Peyer's patch (tissue), 4 donors: Measurements from ENCODE around the gene ANGPTL2. TPM values are rescaled to one million over a fixed set of nuclear protein-coding genes. Genes with fewer than 3 reads are reported as not detected.
A peak's percentile ranks its signal among the peaks of the same experiment; 100 is the strongest.

Source experiments
- DNase-seq, 3 donors: peaks; one replicate each; pipeline ENCODE4 v3.0.0-alpha.2; 2017 to 2019
- H3K27ac ChIP-seq, 4 donors: fragments of 200-600 bp; sonication (generic); one replicate each; pipeline ENCODE4 v1.5.1; 2016 to 2019
- H3K27me3 ChIP-seq, 2 donors: fragments of 200-600 bp; sonication (generic); one replicate each; pipeline ENCODE4 v1.5.1; 2019
- H3K36me3 ChIP-seq, 3 donors: fragments of 200-600 bp; sonication (generic); one replicate each; pipeline ENCODE4 v1.5.1; 2016 to 2019
- H3K4me1 ChIP-seq, 4 donors: fragments of 200-600 bp; sonication (generic); one replicate each; pipeline ENCODE4 v1.5.1; 2016 to 2019
- H3K4me3 ChIP-seq, 4 donors: fragments of 200-600 bp; sonication (generic); 1 replicate in 3 of 4; 2 replicates in 1 of 4; pipeline ENCODE4 v1.5.1; 2016 to 2019; ENCODE audit warnings: mild to moderate bottlenecking in 1 of 4
- H3K9me3 ChIP-seq, 4 donors: fragments of 200-600 bp; sonication (generic); one replicate each; pipeline ENCODE4 v1.5.1; 2016 to 2019; ENCODE audit warnings: mild to moderate bottlenecking in 1 of 4
- POLR2A ChIP-seq, 2 donors: fragments of 450-650 bp; IDR thresholded peaks; one replicate each; pipeline ENCODE4 v1.5.1; 2017; ENCODE audit warnings: antibody characterized with exemption in 2 of 2, mild to moderate bottlenecking in 2 of 2, moderate library complexity in 2 of 2
- total RNA-seq, 4 donors: library from RNA; depleted of rRNA; stranded (reverse); fragments of >200 nt; gene quantifications; one replicate each; pipeline ENCODE4 v1.1.0, GENCODE V29; 2016
- TF ChIP-seq, protein P1 (sequence below), 6 experiments: fragments of 450-650 bp in 4 of 6; fragments of 200-600 bp in 2 of 6; sonication (generic) in 1 of 6; IDR thresholded peaks; one replicate each; pipeline ENCODE4 v1.5.1; 2017 to 2019; ENCODE audit warnings: antibody characterized with exemption in 6 of 6, mild to moderate bottlenecking in 3 of 6, moderate library complexity in 1 of 6

ANGPTL2 gene
- total RNA-seq, 4 donors from 2014 or later, result 2.8 to 14.0 (median 11.3) TPM

DNA sequence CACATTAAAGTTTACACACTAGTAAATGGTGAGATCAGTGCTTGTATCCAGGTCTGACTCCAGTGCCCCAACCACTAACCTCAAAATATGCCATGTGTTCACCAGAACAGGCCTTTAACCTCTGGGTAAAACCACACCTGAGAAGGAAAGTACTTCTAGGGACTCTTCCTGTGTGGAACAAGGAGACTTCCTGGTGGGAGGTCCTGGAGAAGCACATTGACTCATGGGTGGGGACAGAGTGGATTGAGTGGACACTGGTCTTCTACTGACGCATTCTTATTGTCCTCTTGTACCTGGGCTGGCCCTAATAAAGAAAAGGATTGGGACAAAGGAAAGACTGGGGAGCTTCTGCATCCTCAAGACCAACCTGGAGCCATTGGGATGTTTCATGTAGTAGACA lies 43.4 kb downstream of the ANGPTL2 start:
- Histone ChIP-seq H3K36me3 (peaks cover 0 to 12% (median 0%) of the 10 kb centered on the region in 3 donors), H3K9me3 (no peaks in the 10 kb centered on the region), H3K4me1 (peaks cover 0 to 4% (median 0%) of the 10 kb centered on the region in 4 donors), H3K27me3 (no peaks in the 10 kb centered on the region), H3K4me3 (no peak overlapping the region), H3K27ac (no peak overlapping the region)
- TF ChIP-seq POLR2A (IDR thresholded peaks at IDR 0.05), result no peak
- TF ChIP-seq, protein P1, sequence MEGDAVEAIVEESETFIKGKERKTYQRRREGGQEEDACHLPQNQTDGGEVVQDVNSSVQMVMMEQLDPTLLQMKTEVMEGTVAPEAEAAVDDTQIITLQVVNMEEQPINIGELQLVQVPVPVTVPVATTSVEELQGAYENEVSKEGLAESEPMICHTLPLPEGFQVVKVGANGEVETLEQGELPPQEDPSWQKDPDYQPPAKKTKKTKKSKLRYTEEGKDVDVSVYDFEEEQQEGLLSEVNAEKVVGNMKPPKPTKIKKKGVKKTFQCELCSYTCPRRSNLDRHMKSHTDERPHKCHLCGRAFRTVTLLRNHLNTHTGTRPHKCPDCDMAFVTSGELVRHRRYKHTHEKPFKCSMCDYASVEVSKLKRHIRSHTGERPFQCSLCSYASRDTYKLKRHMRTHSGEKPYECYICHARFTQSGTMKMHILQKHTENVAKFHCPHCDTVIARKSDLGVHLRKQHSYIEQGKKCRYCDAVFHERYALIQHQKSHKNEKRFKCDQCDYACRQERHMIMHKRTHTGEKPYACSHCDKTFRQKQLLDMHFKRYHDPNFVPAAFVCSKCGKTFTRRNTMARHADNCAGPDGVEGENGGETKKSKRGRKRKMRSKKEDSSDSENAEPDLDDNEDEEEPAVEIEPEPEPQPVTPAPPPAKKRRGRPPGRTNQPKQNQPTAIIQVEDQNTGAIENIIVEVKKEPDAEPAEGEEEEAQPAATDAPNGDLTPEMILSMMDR (IDR thresholded peaks at IDR 0.05), result no peak
- DNase-seq, result peak in 1 of 3 donors; percentile 17

DNA sequence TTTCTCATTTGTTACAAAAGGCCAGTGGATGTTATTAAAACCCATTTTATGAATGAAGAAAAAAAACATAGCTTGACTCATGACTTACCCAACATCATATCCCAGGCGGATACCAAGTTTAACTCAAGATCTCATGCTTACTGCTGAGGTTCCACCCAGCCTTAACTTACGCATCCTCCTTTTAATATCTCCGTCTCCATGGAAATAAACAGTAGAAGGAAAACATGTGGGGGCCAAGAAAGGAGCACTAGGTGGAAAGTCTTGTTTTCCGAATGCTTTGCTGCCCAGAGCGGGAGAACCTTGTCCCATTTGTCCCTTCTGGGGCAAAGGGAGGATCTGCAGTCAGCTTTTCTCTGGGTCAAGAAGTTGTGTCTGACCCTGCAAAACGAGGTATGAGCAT lies 44.1 kb downstream of the ANGPTL2 start:
- Histone ChIP-seq H3K4me1 (peaks cover 0 to 4% (median 0%) of the 10 kb centered on the region in 4 donors), H3K27me3 (no peaks in the 10 kb centered on the region), H3K4me3 (no peak overlapping the region), H3K27ac (no peak overlapping the region), H3K36me3 (peaks cover 0 to 12% (median 0%) of the 10 kb centered on the region in 3 donors), H3K9me3 (no peaks in the 10 kb centered on the region)
- TF ChIP-seq, protein P1 (IDR thresholded peaks at IDR 0.05), result no peak
- TF ChIP-seq POLR2A (IDR thresholded peaks at IDR 0.05), result no peak
- DNase-seq, result no peak

DNA sequence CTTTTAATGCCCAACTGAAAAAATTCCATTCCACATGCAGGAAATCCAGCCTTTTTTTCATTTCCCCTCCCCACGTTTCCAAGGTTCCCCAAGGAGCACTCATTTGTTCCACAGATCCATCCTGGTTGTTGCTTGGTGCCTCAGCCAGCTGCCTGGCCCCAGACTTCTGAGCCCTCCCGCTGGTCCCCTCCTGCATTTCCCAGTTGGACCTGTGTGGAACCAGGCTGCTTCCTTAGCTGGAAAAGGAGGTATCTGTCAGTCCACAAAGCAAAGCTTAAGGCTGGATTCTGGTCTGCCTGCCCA lies 44.8 kb downstream of the ANGPTL2 start:
- peaks cover 0 to 4% (median 0%) of the 10 kb centered on the region in 4 donors for H3K4me1 ChIP-seq
- no peak for DNase-seq
- H3K27ac ChIP-seq, result no peak overlapping the region
- H3K27me3 ChIP-seq, result no peaks in the 10 kb centered on the region
- H3K4me3 ChIP-seq, result no peak overlapping the region
- peaks cover 0 to 12% (median 0%) of the 10 kb centered on the region in 3 donors for H3K36me3 ChIP-seq
- H3K9me3 ChIP-seq, result no peaks in the 10 kb centered on the region
- no peak for TF ChIP-seq POLR2A (IDR thresholded peaks at IDR 0.05)
- TF ChIP-seq, protein P1 (IDR thresholded peaks at IDR 0.05), result no peak

DNA sequence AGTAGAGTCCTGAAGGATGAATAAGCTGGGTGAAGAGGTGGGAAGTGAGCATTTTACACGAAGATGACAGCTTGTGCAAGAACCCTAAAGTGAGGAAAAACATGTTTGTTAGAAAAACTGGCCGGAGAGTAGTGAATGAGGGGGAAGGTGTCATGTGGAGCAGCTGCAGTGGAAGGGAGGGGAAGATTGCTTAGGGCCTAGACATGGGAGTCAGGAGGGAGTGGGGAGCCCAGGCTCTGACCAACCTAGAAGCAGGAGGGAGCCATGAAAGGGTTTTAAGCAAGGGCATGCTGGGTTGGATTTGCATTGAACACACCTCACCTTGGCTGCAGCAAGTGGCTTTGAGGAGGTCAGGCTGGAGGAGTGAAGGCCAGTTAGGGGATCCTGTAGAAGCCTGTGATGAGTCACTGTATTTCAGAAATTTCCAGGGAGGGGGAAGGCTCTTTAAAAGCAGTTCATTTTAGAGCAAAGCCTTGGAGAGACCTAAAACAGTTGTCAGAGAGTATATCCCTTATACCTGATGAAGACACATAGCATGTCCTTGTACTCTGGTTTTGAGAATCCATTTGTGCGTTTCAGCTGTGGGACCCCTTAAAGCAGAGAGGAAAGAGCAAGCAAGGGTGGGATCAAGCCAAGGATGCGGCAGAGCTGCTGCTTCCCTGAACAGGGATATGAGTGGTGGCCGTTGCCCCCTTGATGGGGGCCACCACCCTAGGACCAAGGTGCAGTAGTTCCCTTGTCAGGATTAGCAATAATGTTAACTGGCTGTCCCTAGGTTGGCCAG lies 45.4 kb downstream of the ANGPTL2 start:
- Histone ChIP-seq H3K4me1 (peaks cover 0 to 4% (median 0%) of the 10 kb centered on the region in 4 donors), H3K27me3 (no peaks in the 10 kb centered on the region), H3K36me3 (peaks cover 0 to 9% (median 0%) of the 10 kb centered on the region in 3 donors), H3K4me3 (no peak overlapping the region), H3K27ac (no peak overlapping the region), H3K9me3 (no peaks in the 10 kb centered on the region)
- TF ChIP-seq, protein P1 (IDR thresholded peaks at IDR 0.05), result no peak
- TF ChIP-seq POLR2A (IDR thresholded peaks at IDR 0.05), result no peak
- peak in 1 of 3 donors; percentile 18 for DNase-seq

DNA sequence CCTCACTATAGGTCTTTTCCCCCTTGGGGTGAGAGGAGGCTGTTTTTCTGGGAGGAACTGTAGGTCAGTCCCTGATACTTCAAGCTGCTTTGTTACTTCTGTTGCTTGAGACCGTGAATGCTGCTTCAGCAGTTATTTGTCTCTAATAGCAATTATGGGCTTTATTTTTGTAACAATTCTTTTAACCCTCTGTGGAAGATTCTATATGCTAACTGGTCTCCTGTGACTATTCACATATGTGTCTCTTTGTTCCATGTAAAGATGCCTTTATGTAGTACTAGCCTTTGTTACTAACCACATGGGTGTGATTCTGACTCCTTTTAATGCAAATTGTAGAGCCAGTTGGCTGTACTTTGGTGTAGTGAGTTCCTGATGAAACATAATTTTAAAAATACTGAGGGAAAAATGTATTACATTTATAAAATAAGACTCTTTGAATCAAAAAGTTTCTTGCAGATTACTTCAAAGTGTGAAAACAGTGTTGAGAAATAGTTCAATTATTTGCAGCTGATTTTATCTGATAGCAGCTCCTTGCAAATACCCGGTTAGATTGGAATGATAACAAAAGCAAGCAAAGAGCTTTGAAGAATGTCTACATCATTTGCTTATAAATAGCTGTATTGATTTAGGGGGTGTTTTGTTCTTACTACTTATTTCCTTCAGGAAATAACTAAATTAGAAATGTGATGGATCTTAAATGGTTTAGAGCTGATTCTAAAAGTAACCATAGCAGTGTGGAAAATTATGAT lies 46.6 kb downstream of the ANGPTL2 start:
- Histone ChIP-seq H3K4me3 (no peak overlapping the region), H3K36me3 (peaks cover 0 to 2% (median 0%) of the 10 kb centered on the region in 3 donors), H3K27me3 (no peaks in the 10 kb centered on the region), H3K4me1 (peaks cover 0 to 4% (median 0%) of the 10 kb centered on the region in 4 donors), H3K27ac (no peak overlapping the region), H3K9me3 (no peaks in the 10 kb centered on the region)
- DNase-seq, result no peak
- TF ChIP-seq, protein P1 (IDR thresholded peaks at IDR 0.05), result no peak
- TF ChIP-seq POLR2A (IDR thresholded peaks at IDR 0.05), result no peak
